Measurements from ENCODE around the gene FBXL2.
"Not testable (repeated sequence)": the region's sequence is repeated elsewhere in the genome, so short reads cannot be mapped to it uniquely, and the experiment has no call there.

FBXL2 gene

DNA sequence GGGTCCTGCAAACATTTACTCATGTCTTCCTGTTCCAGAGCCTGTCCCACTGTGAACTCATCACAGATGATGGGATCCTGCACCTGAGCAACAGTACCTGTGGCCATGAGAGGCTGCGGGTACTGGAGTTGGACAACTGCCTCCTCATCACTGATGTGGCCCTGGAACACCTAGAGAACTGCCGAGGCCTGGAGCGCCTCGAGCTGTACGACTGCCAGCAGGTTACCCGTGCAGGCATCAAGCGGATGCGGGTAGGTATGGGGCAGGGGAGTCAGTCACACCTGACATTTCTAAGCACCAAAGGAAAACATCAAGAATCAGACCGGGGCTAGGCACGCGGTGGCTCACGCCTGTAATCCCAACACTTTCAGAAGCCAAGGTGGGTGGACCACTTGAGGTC is 106.7 kb downstream of the FBXL2 start:
- no peak for DNase-seq (ENCODE audit: low read depth in 1 of 2, low spot score in 1 of 2)

DNA sequence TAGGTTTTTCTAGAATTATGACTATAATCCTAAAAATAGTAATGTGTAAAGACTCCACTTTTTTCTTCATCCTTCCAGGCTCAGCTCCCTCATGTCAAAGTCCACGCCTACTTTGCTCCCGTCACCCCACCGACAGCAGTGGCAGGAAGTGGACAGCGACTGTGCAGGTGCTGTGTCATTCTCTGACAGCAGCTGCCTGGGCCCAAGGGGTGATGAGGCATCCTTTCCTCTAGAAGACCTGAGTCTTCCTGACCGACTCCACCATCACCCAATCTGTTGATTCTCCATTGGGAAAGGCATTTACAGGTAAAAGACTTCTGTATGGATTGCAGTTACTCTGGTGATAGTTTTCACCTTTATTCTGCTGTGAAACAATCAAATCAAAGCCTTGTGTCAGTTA is 108.2 kb downstream of the FBXL2 start:
- DNase-seq (ENCODE audit: low read depth in 1 of 2, low spot score in 1 of 2), result no peak

DNA sequence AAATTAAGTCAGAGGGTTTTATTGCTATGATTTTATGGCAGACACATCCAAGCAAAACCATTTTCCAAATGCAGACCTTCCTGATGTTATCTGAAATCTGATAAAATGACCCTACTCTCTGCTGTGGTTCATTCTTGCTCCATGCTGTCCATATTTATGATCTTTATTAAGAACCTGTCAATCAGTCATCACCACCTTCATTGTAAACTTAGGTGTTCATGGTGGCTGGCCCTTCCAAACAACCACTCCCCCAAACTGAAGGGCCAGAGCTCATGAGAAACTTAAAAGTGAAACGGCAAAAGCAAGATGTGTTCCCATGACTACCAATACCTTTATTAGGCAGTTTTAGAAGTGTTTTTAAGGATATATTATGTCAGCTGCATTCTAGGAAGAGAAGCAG is 109.4 kb downstream of the FBXL2 start:
- DNase-seq (ENCODE audit: low read depth in 1 of 2, low spot score in 1 of 2), result no peak

DNA sequence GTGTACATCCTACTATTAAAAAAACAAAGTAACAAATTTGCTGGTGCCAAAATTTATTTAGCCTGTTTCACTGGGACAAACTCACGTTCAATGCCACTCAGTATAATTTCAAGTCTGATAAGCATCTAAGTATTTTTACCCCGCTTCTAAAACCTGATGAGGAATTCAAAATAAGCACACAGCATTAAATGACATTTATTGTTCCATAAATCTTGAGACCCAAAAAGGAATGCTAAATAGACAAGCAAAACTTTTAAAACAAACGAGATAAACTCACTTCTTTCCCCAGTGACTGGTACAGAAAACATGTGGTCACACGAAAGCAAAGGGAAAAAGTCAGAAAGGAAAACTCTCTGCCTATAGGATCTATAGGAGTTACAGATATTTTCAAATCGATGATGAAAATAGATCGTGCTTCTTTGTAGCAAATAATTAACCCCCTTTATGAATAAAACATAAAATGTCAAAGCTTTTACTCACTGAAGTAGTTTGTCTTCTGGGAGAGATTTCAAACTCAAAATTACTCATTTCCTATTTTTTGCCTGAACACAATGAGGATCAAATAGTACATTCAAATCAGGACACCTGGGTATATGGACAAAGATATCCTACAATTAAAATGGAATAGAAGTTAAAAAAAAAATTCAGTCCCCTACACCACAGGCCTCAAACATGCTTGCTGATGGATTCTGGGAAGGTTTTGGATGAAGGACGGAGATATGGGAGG is 111.3 kb downstream of the FBXL2 start:
- DNase-seq (ENCODE audit: low read depth in 1 of 2, low spot score in 1 of 2), result no peak

DNA sequence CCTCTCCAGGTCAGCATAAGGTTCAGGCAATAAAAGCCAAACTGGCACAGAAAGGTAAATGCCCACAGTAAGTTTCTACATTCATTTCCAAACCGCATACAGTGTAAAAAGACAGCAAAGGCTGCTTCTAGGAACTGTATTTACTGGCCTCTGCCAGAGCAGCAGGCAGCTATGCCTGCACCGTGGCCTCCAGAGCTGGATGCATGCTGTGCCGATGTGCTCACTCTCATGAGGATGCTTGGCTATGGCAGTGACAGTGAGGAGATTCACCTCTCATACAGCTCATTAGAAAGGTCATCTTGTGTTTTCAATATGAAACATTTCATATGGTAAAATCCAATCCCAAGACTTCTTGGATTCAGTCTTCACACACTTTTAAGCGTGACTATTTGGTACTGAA is 112.7 kb downstream of the FBXL2 start:
- no peak for DNase-seq (ENCODE audit: low read depth in 1 of 2, low spot score in 1 of 2)

DNA sequence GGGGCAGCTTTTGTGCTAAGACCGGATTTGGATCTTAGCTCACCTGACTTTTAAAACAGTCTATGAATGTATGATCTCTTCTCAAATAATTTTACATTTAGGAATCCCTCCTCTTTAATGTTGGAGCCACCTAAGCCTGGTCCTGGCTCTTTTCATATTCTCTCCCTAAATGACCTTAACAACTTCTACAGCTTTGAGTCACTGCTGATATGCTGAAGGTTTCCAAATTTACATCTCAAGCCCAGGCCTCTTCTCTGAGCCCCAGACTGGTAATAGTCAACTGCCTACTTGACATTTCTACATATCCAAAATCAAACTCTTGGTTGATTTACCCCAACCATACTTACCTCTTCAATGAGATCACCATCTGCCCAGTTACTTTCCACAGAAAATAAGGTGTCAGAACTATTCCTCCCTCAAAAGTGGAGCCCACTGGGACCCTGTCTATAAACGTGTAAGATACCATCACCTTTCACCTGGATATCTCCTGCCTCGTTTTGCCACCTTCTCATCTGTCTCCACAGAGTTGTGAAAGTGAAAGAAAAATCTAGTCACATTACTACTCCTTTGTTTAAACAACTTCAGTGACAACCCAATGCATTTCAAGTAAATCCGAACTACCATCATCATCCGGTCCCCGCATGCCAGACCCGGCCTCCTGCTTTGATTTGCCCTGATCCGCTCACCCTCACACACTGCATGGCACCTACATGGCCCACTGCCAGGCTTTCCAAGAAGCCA is 114.2 kb downstream of the FBXL2 start:
- DNase-seq (ENCODE audit: low read depth in 1 of 2, low spot score in 1 of 2), result no peak

DNA sequence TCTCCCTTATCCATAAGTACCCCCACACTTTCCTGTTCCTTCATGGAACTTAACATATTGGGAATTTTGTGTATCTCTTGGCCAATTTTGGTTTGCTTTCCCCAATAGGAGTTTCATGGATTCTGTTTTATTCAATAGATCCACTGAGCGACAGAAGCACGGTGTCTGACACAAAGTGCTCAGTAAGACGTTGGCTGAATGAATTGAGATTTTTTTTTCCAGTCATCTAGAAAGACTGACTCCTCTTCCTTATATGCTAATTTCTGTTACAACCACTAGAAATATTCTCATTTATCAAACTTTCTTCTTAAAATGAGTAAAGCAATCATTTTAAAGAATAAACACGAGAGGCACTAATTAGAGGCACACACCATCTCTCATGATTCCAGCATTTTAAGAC is 114.9 kb downstream of the FBXL2 start:
- no peak for DNase-seq (ENCODE audit: low read depth in 1 of 2, low spot score in 1 of 2)

DNA sequence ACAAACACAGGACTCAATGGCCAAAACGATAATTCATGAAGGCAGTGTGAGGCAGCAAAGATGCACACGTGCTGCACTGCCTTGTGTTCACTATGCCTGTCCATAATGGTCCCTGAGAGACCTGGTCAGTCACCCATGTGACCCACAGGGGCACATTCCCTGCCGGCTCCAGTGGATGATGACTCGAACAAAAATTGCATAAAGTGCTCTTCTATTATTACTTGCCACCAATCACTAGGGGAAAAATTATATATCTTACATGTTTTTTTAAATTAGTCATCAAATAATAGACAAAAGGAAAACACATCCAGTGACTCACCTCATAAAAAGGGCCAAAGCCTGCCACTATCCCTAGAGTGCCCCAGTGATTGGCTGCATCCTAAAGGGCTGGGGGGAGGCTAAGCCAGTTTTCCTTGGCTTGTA is 115.5 kb downstream of the FBXL2 start:
- no peak for DNase-seq (ENCODE audit: low read depth in 1 of 2, low spot score in 1 of 2)

DNA sequence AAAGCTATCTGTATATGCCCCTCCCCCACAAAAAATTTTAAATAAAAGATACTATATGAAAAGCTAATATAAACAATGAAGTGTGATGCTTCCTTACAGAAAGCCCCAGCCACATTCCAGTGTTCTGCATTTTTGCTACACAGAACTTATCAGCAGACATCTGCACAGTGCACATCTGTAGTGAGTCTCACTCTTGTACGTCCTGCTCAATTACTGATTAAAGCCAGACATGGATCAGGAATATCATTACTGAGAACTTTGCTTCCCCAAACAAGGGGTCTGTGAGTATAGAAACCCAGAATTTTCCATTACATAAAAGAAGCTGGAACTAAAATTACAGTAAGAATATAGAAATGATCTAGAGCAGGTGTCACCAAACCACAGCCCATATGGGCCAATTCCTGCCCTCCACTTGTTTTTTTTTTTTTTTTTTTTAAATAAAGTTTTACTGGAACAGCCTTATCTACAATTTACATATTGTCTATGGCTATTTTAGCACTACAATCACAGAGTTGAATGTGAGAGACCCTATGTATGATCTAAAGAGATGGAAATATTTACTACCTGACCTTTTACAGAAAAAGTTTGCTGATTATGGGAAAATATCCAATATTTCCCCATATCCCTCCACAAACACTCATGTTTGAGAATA is 117.3 kb downstream of the FBXL2 start:
- DNase-seq (ENCODE audit: low read depth in 1 of 2, low spot score in 1 of 2), result no peak

DNA sequence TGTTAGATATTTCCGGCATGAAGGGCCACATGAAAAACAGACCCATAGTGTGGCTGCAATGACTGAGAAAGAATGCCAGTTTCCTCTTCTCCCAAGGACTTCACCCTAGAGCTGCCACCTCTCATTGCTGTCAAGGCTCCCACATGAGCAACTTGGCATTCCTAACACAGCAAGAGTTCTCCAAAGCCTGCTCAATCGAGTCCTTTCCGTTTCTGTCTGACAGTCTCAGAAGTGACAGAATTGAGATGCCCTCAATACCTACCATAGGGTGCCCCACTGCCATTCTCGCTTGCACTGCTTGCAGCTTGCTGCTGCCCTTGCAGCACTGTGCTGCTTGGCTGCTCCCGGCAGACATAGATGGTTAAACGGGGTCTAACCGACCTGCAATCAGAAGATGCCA is 118.7 kb downstream of the FBXL2 start:
- DNase-seq (ENCODE audit: low read depth in 1 of 2, low spot score in 1 of 2), result no peak

DNA sequence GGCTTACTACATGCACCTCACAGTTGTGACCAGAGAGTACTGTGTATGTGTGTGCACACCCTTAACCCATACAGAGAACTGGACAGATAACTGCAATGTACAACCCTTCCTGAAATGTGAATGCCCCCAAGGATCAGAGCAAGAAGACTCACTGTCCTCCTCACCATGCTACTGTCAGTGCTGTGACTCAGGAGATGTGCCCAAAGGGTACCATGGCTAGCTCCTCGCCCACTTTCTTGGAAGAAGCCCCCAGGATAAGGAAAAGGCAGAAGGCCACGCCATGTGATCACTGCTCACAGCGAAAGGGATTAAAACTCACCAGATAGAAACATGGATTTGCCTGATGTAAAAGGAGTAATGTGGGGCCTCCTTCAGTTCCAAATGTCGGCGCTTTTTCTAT is 121.2 kb downstream of the FBXL2 start:
- no peak for DNase-seq (ENCODE audit: low read depth in 1 of 2, low spot score in 1 of 2)

DNA sequence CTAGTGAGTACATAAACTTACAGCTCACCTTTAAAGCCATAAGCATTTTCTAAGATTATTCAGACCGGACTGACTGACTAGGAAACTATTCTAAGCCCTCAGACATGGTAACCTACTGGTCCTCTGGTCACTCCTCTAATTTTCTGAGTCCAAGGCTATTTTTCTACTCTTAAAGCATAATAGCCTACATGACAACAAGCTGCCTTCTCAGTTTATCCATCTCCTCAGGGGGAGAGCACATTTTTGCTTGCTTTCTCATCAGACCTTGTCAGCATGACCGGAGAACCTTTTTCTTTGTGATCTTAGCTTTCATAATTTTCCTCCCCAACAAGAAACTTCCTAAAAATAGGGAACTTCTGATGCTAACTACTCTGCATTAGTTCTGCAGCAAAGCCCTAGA is 124.5 kb downstream of the FBXL2 start:
- no peak for DNase-seq (ENCODE audit: low read depth in 1 of 2, low spot score in 1 of 2)

DNA sequence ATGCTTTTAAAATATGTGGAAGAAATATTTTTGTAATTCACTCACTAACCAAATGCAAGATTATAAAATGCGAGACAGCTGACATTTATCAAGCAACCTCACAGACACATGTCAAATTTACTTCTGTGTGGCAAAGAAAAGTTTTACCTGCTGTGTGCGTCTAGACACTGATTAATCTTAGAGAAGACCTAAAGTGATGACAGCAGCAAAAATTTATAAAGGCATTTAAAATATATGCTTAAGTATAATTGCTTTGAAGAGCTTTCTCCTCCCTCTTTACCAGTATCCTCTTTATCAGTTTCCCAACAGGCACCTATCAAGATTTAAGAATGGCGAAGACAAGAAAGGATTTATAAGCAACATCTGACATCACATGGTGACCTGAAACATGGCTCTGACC is 125.7 kb downstream of the FBXL2 start:
- no peak for DNase-seq (ENCODE audit: low read depth in 1 of 2, low spot score in 1 of 2)

DNA sequence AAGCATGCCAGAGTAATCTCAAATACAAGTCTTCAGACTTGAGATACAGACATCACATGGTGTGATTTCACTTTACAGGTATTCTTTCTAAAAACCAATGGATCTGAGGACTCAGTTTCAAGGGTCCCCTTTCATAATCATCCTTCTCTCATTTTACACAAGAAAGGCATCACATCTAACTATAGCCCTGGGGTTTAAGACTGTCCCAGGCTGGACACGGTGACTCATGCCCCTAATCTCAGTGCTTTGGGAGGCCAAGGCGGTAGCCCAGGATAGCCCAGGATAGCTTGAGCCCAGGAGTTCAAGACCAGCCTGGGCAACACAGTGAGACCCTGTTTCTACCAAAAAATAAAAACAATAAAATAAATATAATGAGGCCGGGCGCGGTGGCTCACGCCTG is 126.5 kb downstream of the FBXL2 start:
- no peak for DNase-seq (ENCODE audit: low read depth in 1 of 2, low spot score in 1 of 2)

DNA sequence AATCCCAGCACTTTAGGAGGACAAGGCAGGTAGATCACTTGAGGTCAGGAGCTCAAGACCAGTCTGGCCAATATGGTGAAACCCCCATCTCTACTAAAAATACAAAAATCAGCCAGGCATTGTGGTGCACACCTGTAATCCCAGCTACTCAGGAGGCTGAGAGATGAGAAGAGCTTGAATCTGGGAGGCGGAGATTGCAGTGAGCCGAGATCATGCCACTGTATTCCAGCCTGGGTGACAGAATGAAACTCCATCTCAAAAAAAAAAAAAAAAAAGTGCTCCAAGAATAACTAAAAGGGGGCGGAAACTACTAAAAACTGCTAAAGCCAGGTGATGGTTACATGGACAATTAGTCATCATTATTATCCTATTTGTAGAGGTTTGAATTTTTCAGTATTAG is 133.6 kb downstream of the FBXL2 start:
- not testable (repeated sequence) for DNase-seq (ENCODE audit: low read depth in 1 of 2, low spot score in 1 of 2)

DNA sequence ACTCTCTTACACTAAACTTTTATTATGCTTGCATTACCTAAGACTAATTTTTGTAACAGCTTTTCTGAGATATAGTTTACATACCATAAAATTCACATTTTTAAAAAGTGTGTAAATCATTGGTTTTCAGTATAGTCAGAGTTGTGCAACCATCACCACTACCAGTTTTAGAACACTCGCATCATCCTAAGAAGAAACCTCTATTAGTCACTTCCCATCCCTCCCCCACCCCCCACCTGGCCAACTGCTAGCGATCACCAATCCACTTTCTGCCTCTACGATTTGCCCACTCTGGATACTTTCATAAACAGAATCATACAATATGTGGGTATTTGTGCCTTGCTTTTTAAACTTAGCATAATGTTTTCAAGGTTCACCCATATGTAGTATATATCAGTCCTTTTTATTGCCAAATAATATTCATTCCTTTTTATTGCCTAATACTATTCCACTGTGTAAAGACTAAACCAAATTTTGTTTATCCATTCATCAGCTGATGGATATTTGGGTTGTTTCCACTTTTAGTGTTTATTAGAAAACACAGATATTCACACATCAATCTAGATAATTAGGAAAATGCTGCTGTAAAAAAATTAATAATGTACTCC is 139.9 kb downstream of the FBXL2 start:
- DNase-seq (ENCODE audit: low read depth in 1 of 2, low spot score in 1 of 2), result no peak

DNA sequence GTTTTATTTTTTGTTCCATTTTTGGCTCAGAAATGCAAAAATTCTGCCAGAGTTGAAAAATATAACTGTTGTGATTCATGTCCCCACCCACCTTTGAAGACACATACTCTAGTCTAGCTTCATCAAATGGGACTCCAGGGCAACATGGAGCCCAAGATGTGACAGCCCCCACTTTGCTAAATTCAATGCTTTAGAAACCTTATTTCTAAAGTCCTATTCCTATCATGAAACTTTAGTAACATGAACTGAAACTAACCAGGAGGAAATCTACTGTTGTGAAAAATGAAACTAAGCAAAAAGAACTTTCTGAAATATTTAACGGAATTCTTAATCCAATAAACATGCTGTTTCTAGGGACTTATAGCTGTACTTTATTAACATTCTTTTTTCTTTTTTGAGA is 142.7 kb downstream of the FBXL2 start:
- no peak for DNase-seq (ENCODE audit: low read depth in 1 of 2, low spot score in 1 of 2)

DNA sequence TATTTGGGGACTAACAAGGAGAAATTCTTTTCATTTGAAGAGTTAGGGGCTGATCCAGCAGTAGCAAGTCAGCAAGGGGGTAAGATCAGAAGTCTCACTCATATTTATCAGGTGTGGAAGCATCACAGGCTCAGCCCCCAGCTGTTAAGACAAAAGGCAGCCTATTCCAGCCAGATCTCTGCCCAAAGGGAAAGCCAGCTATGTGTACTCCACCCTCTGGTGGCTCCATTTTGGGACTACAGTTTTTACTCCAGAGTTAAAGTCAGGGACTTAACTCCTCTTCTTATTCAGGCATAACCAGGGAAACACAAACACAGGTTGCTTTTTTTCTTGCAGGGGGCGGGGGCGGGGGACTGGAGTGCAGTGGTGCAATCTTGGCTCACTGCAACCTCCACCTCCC is 143.7 kb downstream of the FBXL2 start:
- no peak for DNase-seq (ENCODE audit: low read depth in 1 of 2, low spot score in 1 of 2)

DNA sequence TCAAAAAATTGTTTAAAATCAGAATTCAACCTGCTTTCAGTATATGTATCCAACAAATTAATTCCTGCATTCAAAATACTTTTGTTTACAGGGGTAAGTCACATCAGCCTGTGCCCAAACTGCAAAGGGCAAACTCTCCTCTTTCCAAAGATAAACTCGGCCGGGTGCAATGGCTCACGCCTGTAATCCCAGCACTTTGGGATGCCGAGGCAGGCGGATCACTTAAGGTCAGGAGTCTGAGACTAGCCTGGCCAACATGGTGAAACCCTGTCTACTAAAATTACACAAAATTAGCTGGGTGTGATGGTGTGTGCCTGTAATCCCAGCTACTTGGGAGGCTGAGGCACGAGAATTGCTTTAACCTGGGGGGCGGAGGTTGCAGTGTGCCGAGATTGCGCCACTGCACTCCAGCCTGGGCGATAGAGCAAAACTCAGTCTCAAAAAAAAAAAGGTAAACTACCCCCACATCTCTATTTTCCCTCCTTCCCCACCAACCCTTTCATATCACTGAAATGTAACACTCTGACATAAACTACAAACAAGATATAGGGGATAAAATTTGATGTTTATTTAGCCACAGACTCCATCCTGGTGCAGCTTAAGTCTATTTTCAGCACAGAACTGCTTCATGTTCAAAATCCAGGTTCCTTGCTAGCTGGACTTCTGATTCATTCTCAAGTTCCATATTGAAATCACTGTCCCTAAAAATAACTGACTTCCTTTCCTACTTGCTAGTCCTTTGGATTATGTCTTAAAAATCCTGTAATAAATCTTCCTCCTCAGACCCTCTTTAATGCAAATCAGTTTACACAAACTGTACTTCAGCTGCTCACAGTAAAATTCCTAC is 147.6 kb downstream of the FBXL2 start:
- DNase-seq (ENCODE audit: low read depth in 1 of 2, low spot score in 1 of 2), result no peak

DNA sequence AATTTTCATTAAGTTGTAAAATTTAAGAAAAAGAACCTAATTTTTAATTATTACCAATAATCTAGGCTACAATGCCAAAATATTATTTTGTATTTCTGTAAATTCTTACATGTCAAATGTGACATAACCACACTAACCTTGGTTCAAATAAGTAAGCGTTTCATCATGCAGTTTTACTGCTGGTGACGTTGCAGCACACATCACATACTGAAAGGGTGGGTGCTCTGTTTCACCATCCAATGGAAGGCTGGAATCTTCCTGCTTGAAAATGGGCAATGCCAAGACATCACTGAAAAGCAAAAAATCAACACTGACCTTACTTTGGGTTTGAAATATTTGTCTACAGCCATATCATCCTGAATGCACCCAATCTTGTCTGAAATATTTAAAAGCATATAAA is 148.2 kb downstream of the FBXL2 start:
- no peak for DNase-seq (ENCODE audit: low read depth in 1 of 2, low spot score in 1 of 2)

DNA sequence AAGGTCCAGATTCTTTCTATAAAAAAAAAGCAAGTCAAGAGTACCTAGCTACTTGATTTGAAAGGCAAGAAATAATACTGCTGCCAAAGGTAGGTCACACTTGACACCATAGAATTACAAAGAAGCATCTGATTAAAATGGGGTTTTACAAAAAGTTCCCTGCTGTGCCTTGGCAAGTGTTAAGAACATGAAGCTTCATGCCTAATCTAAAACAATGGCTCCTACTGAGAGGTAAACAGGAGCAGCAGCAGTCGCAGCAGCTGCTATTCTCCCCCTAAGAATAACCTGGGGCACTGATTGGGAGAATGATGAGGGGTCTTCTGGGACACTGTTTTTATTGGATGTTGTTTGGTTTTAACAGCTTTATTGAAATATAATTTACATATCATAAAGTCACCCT is 148.8 kb downstream of the FBXL2 start:
- DNase-seq (ENCODE audit: low read depth in 1 of 2, low spot score in 1 of 2), result no peak

All from activated T-helper 1 cell treated with anti-CD3 and anti-CD28 coated beads, Interleukin-2, amount 50 U/mL, for 16 hours (primary cell).